K562 (cell line): ENCODE results near the gene ZNF485. TPM values are rescaled to one million over a fixed set of nuclear protein-coding genes. Genes with fewer than 3 reads are reported as not detected.

Source experiments
- CHD1 ChIP-seq: fragments of 200-600 bp; sonication (generic); IDR thresholded peaks from one replicate; pipeline ENCODE4 v1.6.1; 2012; ENCODE audit warnings: mild to moderate bottlenecking, moderate library complexity, low read length, inconsistent platforms
- FOXJ2 ChIP-seq: fragments of 200-800 bp; sonication (Bioruptor generic); IDR thresholded peaks from 2 replicates; pipeline ENCODE4 v1.6.1; 2016; ENCODE audit warnings: missing genetic modification characterization, missing compliant biosample characterization
- HNRNPL ChIP-seq: fragments of 200-400 bp; formaldehyde crosslinking; IDR thresholded peaks from 2 replicates; pipeline ENCODE4 v1.6.1; 2017; ENCODE audit warnings: low read depth, mild to moderate bottlenecking, low read length
- NONO ChIP-seq, 2 experiments: fragments of 200-400 bp in 1 of 2; fragments of 450-650 bp in 1 of 2; formaldehyde crosslinking in 1 of 2; IDR thresholded peaks; 2 replicates each; pipeline ENCODE4 v1.6.1; 2017; ENCODE audit warnings: low read depth in 2 of 2, mild to moderate bottlenecking in 2 of 2, moderate library complexity in 2 of 2, low read length in 1 of 2
- POLR2AphosphoS5 ChIP-seq: IDR thresholded peaks from 2 replicates; pipeline ENCODE4 v1.6.1; 2011; ENCODE audit warnings: mild to moderate bottlenecking, low read depth, low read length, moderate library complexity; ENCODE audit not compliant: control insufficient read depth, insufficient read depth
- RBM39 ChIP-seq: fragments of 200-400 bp; formaldehyde crosslinking; optimal IDR thresholded peaks from 2 replicates; pipeline ENCODE3; 2018; ENCODE audit warnings: low read depth, low read length
- SMARCC2 ChIP-seq: fragments of 450-650 bp; IDR thresholded peaks from 2 replicates; pipeline ENCODE4 v1.6.1; 2017; ENCODE audit warnings: antibody characterized with exemption, moderate library complexity, mild to moderate bottlenecking, low read depth
- STAG1 ChIP-seq: sonication (generic); formaldehyde crosslinking; IDR thresholded peaks from 2 replicates; pipeline ENCODE4 v1.5.0; 2020; ENCODE audit warnings: missing genetic modification reagents, borderline replicate concordance
- polyA plus RNA-seq, 8 experiments: library from polyadenylated mRNA; depleted of rRNA in 4 of 8; stranded (reverse) in 5 of 8; unstranded in 3 of 8; fragments of >200 nt; fragmentation: Nextera tagmentation in 2 of 8; fragmentation: Illumina TruSeq in 1 of 8; extraction: Ambion mirVana in 2 of 8; extraction: Trizol in 1 of 8; gene quantifications; 2 replicates each; pipeline versions ENCODE4 v1.2.1 to v1.2.3, GENCODE V29; 2011 to 2014; ENCODE audit warnings: inconsistent platforms in 1 of 8, missing spikeins in 1 of 8
- total RNA-seq, 7 experiments: library from RNA; depleted of rRNA in 6 of 7; stranded (reverse); fragments of >200 nt in 6 of 7; fragmentation: Illumina TruSeq in 2 of 7; extraction: Trizol in 2 of 7; gene quantifications; 2 replicates each; pipeline versions ENCODE4 v1.2.1 to v1.2.3, GENCODE V29; 2011 to 2021; ENCODE audit warnings: low replicate concordance in 1 of 7
- TF ChIP-seq, protein P1 (sequence below), 2 experiments: IDR thresholded peaks; 2 replicates each; pipeline ENCODE4 v1.6.1; 2011; ENCODE audit warnings: borderline replicate concordance in 1 of 2, control low read depth in 1 of 2, low read depth in 1 of 2, low read length in 1 of 2, mild to moderate bottlenecking in 1 of 2, mixed read lengths in 1 of 2, moderate library complexity in 1 of 2; ENCODE audit not compliant: insufficient read depth in 1 of 2, insufficient read length in 1 of 2, poor library complexity in 1 of 2, severe bottlenecking in 1 of 2; ENCODE audit errors: extremely low read depth in 1 of 2
- TF ChIP-seq, protein P2 (sequence below): fragments of 450-650 bp; IDR thresholded peaks from 2 replicates; pipeline ENCODE4 v1.6.1; 2016; ENCODE audit warnings: mild to moderate bottlenecking
- TF ChIP-seq, protein P3 (sequence below), 2 experiments: fragments of 150-350 bp in 1 of 2; IDR thresholded peaks; 2 replicates each; pipeline ENCODE4 v1.6.1; 2012 to 2016; ENCODE audit warnings: low read depth in 2 of 2, low read length in 2 of 2, mild to moderate bottlenecking in 1 of 2, moderate library complexity in 1 of 2
- TF ChIP-seq, protein P4 (sequence below): sonication (generic); formaldehyde crosslinking; IDR thresholded peaks from 2 replicates; pipeline ENCODE4 v1.8.1; 2023; ENCODE audit warnings: mild to moderate bottlenecking, missing genetic modification reagents
- TF ChIP-seq, protein P5 (sequence below): fragments of 450-650 bp; IDR thresholded peaks from 2 replicates; pipeline ENCODE4 v1.6.1; 2017; ENCODE audit warnings: mild to moderate bottlenecking, moderate library complexity

The ZNF485 gene
- total and polyA plus RNA-seq, 9 of the 15 experiments (the other 6 are each of a cell fraction or from before 2014, with no cell fraction given), result 8.0 to 18.7 (median 11.9) TPM

DNA sequence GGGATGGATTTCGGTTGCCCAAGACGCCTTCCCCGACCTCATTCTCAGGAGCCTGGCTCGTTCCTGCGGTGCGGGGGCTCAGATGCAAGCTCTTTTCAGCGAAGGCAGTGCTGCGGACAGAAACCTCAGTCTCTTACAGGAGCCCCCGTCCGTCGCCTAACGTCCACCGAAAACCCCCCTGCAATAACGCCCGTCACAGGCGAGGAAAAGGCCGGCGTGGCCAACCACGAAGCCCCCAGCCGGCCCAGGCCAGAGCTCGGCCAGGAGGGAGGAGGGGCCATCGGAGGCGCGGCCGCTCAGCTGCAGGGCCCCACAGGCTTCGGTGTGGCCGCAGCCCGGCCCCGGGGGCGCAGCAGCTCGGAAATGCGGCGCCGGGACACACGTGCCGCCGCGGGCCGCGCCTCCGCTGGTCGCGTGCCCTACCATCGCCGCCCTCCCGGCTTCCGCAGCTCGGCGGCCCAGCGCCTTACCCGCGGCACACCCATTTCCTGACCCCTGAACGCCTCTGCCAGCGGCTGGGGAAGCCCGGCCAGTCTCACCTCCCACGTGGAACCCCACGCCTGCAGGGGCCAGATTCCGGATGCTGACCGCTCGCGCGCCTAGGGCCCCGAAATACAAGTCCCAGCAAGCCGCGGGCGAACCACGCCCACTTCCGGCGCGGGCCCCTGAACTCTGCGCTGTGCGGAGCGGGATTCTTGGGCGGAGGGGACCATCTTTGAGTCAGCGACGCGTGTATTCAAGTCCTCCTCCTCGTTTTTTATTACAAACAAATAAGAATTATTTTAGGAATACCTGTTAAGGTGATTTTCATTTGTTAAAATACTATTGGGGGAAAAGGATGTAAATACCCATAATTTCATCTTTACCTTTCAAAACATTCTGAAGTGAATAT, 32.0 kb upstream of the ZNF485 start, which contains the start of gene ZNF239 (continued):
- TF ChIP-seq, protein P1, sequence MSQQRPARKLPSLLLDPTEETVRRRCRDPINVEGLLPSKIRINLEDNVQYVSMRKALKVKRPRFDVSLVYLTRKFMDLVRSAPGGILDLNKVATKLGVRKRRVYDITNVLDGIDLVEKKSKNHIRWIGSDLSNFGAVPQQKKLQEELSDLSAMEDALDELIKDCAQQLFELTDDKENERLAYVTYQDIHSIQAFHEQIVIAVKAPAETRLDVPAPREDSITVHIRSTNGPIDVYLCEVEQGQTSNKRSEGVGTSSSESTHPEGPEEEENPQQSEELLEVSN (IDR thresholded peaks at IDR 0.05; ENCODE audit: borderline replicate concordance in 1 of 2, extremely low read depth in 1 of 2, insufficient read depth in 1 of 2, insufficient read length in 1 of 2, low read depth in 1 of 2, low read length in 1 of 2, poor library complexity in 1 of 2, severe bottlenecking in 1 of 2), result peak; percentile 92 to 95
- TF ChIP-seq SMARCC2, result no peak
- TF ChIP-seq, protein P2, sequence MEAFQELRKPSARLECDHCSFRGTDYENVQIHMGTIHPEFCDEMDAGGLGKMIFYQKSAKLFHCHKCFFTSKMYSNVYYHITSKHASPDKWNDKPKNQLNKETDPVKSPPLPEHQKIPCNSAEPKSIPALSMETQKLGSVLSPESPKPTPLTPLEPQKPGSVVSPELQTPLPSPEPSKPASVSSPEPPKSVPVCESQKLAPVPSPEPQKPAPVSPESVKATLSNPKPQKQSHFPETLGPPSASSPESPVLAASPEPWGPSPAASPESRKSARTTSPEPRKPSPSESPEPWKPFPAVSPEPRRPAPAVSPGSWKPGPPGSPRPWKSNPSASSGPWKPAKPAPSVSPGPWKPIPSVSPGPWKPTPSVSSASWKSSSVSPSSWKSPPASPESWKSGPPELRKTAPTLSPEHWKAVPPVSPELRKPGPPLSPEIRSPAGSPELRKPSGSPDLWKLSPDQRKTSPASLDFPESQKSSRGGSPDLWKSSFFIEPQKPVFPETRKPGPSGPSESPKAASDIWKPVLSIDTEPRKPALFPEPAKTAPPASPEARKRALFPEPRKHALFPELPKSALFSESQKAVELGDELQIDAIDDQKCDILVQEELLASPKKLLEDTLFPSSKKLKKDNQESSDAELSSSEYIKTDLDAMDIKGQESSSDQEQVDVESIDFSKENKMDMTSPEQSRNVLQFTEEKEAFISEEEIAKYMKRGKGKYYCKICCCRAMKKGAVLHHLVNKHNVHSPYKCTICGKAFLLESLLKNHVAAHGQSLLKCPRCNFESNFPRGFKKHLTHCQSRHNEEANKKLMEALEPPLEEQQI, result no peak
- TF ChIP-seq, protein P3, sequence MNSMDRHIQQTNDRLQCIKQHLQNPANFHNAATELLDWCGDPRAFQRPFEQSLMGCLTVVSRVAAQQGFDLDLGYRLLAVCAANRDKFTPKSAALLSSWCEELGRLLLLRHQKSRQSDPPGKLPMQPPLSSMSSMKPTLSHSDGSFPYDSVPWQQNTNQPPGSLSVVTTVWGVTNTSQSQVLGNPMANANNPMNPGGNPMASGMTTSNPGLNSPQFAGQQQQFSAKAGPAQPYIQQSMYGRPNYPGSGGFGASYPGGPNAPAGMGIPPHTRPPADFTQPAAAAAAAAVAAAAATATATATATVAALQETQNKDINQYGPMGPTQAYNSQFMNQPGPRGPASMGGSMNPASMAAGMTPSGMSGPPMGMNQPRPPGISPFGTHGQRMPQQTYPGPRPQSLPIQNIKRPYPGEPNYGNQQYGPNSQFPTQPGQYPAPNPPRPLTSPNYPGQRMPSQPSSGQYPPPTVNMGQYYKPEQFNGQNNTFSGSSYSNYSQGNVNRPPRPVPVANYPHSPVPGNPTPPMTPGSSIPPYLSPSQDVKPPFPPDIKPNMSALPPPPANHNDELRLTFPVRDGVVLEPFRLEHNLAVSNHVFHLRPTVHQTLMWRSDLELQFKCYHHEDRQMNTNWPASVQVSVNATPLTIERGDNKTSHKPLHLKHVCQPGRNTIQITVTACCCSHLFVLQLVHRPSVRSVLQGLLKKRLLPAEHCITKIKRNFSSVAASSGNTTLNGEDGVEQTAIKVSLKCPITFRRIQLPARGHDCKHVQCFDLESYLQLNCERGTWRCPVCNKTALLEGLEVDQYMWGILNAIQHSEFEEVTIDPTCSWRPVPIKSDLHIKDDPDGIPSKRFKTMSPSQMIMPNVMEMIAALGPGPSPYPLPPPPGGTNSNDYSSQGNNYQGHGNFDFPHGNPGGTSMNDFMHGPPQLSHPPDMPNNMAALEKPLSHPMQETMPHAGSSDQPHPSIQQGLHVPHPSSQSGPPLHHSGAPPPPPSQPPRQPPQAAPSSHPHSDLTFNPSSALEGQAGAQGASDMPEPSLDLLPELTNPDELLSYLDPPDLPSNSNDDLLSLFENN (IDR thresholded peaks at IDR 0.05; ENCODE audit: low read depth in 2 of 2, low read length in 2 of 2), result 0 out of 4 replicates have a peak, but pooled peaks of 1 of the 2 experiments have one; percentile 12
- no peak for TF ChIP-seq FOXJ2 (tag)
- peak; percentile 62 to 73; a peak in 3 of 4 replicates for TF ChIP-seq NONO (IDR thresholded peaks at IDR 0.05; ENCODE audit: low read depth in 2 of 2, low read length in 1 of 2)
- TF ChIP-seq, protein P4, sequence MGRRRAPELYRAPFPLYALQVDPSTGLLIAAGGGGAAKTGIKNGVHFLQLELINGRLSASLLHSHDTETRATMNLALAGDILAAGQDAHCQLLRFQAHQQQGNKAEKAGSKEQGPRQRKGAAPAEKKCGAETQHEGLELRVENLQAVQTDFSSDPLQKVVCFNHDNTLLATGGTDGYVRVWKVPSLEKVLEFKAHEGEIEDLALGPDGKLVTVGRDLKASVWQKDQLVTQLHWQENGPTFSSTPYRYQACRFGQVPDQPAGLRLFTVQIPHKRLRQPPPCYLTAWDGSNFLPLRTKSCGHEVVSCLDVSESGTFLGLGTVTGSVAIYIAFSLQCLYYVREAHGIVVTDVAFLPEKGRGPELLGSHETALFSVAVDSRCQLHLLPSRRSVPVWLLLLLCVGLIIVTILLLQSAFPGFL (CRISPR knock-in tag), result no peak
- TF ChIP-seq POLR2AphosphoS5, result peak; percentile 68
- TF ChIP-seq, protein P5, sequence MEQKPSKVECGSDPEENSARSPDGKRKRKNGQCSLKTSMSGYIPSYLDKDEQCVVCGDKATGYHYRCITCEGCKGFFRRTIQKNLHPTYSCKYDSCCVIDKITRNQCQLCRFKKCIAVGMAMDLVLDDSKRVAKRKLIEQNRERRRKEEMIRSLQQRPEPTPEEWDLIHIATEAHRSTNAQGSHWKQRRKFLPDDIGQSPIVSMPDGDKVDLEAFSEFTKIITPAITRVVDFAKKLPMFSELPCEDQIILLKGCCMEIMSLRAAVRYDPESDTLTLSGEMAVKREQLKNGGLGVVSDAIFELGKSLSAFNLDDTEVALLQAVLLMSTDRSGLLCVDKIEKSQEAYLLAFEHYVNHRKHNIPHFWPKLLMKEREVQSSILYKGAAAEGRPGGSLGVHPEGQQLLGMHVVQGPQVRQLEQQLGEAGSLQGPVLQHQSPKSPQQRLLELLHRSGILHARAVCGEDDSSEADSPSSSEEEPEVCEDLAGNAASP, result no peak
- no peak for TF ChIP-seq CHD1
- TF ChIP-seq RBM39, result no peak
- peak; percentile 64; the same call in 1 of the 2 replicates for TF ChIP-seq HNRNPL
- TF ChIP-seq STAG1, result peak; percentile 67
